Loucy (cell line): ENCODE measurements around the gene ZAR1.

ENCODE experiments used
- H2AFZ ChIP-seq: fragments of 200-600 bp; sonication (generic); 2 replicates; pipeline ENCODE4 v1.6.0; 2016; ENCODE audit warnings: antibody characterized with exemption, mild to moderate bottlenecking, low read length, moderate library complexity
- H3F3A ChIP-seq: fragments of 200-600 bp; 2 replicates; pipeline ENCODE4 v1.6.0; 2016; ENCODE audit warnings: antibody characterized with exemption, low read depth, mild to moderate bottlenecking
- H3K27me3 ChIP-seq: fragments of 200-600 bp; sonication (generic); 2 replicates; pipeline ENCODE4 v1.6.1; 2014; ENCODE audit warnings: low read length, mild to moderate bottlenecking; ENCODE audit not compliant: insufficient read depth, poor library complexity, severe bottlenecking
- H3K36me3 ChIP-seq: fragments of 200-600 bp; sonication (generic); 2 replicates; pipeline ENCODE4 v1.6.1; 2016; ENCODE audit warnings: low read length; ENCODE audit not compliant: insufficient read depth
- H3K4me1 ChIP-seq: fragments of 200-600 bp; sonication (generic); 2 replicates; pipeline ENCODE4 v1.5.1; 2014; ENCODE audit warnings: low read length, mild to moderate bottlenecking; ENCODE audit not compliant: insufficient read depth, poor library complexity, severe bottlenecking
- H3K4me2 ChIP-seq: fragments of 200-600 bp; sonication (generic); 2 replicates; pipeline ENCODE4 v1.6.0; 2014; ENCODE audit warnings: antibody characterized with exemption, low read length, low read depth, mild to moderate bottlenecking; ENCODE audit not compliant: poor library complexity, severe bottlenecking
- H3K4me3 ChIP-seq: fragments of 200-600 bp; sonication (generic); 2 replicates; pipeline ENCODE4 v1.5.1; 2014; ENCODE audit warnings: low read length, mild to moderate bottlenecking, mixed read lengths; ENCODE audit not compliant: poor library complexity, severe bottlenecking
- H3K79me2 ChIP-seq: fragments of 200-600 bp; sonication (generic); 2 replicates; pipeline ENCODE4 v1.6.1; 2014; ENCODE audit warnings: low read length; ENCODE audit not compliant: insufficient read depth
- H3K9ac ChIP-seq: fragments of 200-600 bp; sonication (generic); 2 replicates; pipeline ENCODE4 v1.6.0; 2014; ENCODE audit warnings: mild to moderate bottlenecking, low read depth, low read length, moderate library complexity; ENCODE audit not compliant: poor library complexity, severe bottlenecking
- H3K9me2 ChIP-seq: fragments of 200-600 bp; sonication (generic); replicated peaks from 2 replicates; pipeline ENCODE4 v1.6.1; 2016; ENCODE audit warnings: low read depth, low read length, mixed read lengths
- H3K9me3 ChIP-seq: fragments of 200-600 bp; sonication (generic); 2 replicates; pipeline ENCODE4 v1.6.1; 2014; ENCODE audit warnings: mild to moderate bottlenecking, antibody characterized with exemption, low read length, low read depth; ENCODE audit not compliant: insufficient read depth
- H4K20me1 ChIP-seq: fragments of 200-600 bp; sonication (generic); 2 replicates; pipeline ENCODE4 v1.6.0; 2014; ENCODE audit warnings: antibody characterized with exemption, low read length, mild to moderate bottlenecking; ENCODE audit not compliant: insufficient read depth, poor library complexity, severe bottlenecking
- CTCF ChIP-seq: fragments of 200-600 bp; sonication (generic); conservative IDR thresholded peaks from 2 replicates; pipeline ENCODE4 v1.5.1; 2014; ENCODE audit warnings: mild to moderate bottlenecking, antibody characterized with exemption, low read length
- EZH2phosphoT487 ChIP-seq: fragments of 200-600 bp; IDR thresholded peaks from 2 replicates; pipeline ENCODE4 v1.6.1; 2018; ENCODE audit warnings: antibody characterized with exemption, mild to moderate bottlenecking, moderate library complexity, borderline replicate concordance

ZAR1 gene

GRCh38 chr4:48498895-48499294 is 8.8 kb downstream of the ZAR1 start:
- H3F3A ChIP-seq, result no peaks in the 10 kb centered on the region
- no peak overlapping the region for H3K4me2 ChIP-seq
- no peaks in the 10 kb centered on the region for H3K27me3 ChIP-seq
- H3K9me3 ChIP-seq, result no peaks in the 10 kb centered on the region
- H2AFZ ChIP-seq, result no peak overlapping the region
- TF ChIP-seq CTCF, result no peak
- no peak for TF ChIP-seq EZH2phosphoT487
- peaks cover 25% of the 10 kb centered on the region for H3K36me3 ChIP-seq
- no peaks in the 10 kb centered on the region for H4K20me1 ChIP-seq
- H3K4me1 ChIP-seq, result no peaks in the 10 kb centered on the region
- H3K9me2 ChIP-seq, result no peaks in the 10 kb centered on the region
- H3K4me3 ChIP-seq, result no peak overlapping the region
- H3K79me2 ChIP-seq, result no peaks in the 10 kb centered on the region
- H3K9ac ChIP-seq, result no peak overlapping the region

GRCh38 chr4:48499551-48500066 is 9.6 kb downstream of the ZAR1 start:
- H3K4me2 ChIP-seq, result no peak overlapping the region
- H3K27me3 ChIP-seq, result no peaks in the 10 kb centered on the region
- H3K4me1 ChIP-seq, result no peaks in the 10 kb centered on the region
- no peaks in the 10 kb centered on the region for H3K9me3 ChIP-seq
- peaks cover 25% of the 10 kb centered on the region for H3K36me3 ChIP-seq
- H3K79me2 ChIP-seq, result no peaks in the 10 kb centered on the region
- no peaks in the 10 kb centered on the region for H3K9me2 ChIP-seq
- no peaks in the 10 kb centered on the region for H3F3A ChIP-seq
- no peaks in the 10 kb centered on the region for H4K20me1 ChIP-seq
- TF ChIP-seq CTCF (no peak), EZH2phosphoT487 (no peak)
- no peak overlapping the region for H2AFZ ChIP-seq
- H3K4me3 ChIP-seq, result no peak overlapping the region
- H3K9ac ChIP-seq, result no peak overlapping the region

- Histone ChIP-seq H3K9ac (no peak overlapping the region), H3K4me1 (no peaks in the 10 kb centered on the region), H3K4me2 (no peak overlapping the region), H4K20me1 (no peaks in the 10 kb centered on the region), H3F3A (no peaks in the 10 kb centered on the region), H3K27me3 (no peaks in the 10 kb centered on the region), H2AFZ (no peak overlapping the region), H3K4me3 (no peak overlapping the region), H3K9me2 (no peaks in the 10 kb centered on the region), H3K79me2 (no peaks in the 10 kb centered on the region), H3K9me3 (no peaks in the 10 kb centered on the region), H3K36me3 (peaks cover 47% of the 10 kb centered on the region)
- TF ChIP-seq EZH2phosphoT487, result no peak
- no peak for TF ChIP-seq CTCF
Observed at GRCh38 chr4:48503233-48504025, 13.4 kb downstream of the ZAR1 start.
